ENCODE measurements around the gene TRMT2A.

DNA sequence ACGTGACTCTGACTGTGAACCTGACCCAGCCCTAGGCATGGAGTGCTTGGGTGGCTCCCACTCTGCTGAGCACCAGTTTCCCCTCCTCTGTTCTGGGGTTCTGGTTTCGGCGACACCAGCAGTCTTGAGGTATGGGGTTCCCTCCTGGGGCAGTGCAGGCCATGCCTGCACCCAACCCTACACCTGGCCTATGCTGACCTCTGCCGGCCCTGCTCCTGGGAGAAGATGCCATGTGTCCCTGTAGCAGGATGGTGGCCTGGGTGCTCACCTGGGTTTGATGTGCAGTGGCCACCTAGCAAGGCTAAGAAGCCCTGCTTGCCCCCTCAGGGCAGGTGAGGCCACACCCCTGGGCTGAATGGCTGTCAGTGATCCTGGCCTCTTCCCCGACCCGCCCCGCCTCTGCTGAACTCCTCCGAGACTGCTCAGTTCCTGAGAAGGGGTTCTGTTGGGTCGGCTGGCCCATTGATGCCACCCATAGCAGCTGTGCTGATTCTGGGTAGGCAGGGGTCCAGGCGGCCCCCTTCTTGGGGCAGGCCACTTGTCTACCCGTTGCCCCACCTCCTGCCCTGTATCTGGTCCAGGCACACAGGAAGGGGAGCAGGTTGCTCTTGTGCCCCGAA, 17.0 kb upstream of the TRMT2A start:
- TF ChIP-seq, protein P1, sequence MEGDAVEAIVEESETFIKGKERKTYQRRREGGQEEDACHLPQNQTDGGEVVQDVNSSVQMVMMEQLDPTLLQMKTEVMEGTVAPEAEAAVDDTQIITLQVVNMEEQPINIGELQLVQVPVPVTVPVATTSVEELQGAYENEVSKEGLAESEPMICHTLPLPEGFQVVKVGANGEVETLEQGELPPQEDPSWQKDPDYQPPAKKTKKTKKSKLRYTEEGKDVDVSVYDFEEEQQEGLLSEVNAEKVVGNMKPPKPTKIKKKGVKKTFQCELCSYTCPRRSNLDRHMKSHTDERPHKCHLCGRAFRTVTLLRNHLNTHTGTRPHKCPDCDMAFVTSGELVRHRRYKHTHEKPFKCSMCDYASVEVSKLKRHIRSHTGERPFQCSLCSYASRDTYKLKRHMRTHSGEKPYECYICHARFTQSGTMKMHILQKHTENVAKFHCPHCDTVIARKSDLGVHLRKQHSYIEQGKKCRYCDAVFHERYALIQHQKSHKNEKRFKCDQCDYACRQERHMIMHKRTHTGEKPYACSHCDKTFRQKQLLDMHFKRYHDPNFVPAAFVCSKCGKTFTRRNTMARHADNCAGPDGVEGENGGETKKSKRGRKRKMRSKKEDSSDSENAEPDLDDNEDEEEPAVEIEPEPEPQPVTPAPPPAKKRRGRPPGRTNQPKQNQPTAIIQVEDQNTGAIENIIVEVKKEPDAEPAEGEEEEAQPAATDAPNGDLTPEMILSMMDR (IDR thresholded peaks at IDR 0.05): no peak
- TF ChIP-seq POLR2A (IDR thresholded peaks at IDR 0.05; ENCODE audit: low read depth): no peak
- no peak for TF ChIP-seq POLR2AphosphoS5 (IDR thresholded peaks at IDR 0.05)

Measured in esophagus muscularis mucosa (tissue), 3 donors.